HG03097 (cell line): ENCODE results near the gene ZIC5.

Source experiments
- ATAC-seq: cut with Tn5 transposase; IDR thresholded peaks from one replicate; pipeline ENCODE4 v1.9.1; 2021; ENCODE audit not compliant: unreplicated experiment, low FRiP score

ZIC5 gene

GRCh38 chr13:99971576-99972189 lies at the start of gene ZIC5:
Gene ZIC5 (minus strand): TSS chr13:99971767. CDS start chr13:99971603, 164 bp downstream.
- no peak for ATAC-seq

- ATAC-seq: no peak
These were observed 48.3 kb upstream of the ZIC5 start for GRCh38 chr13:100019780-100020356.

- ATAC-seq: no peak
These were observed 43.1 kb upstream of the ZIC5 start for GRCh38 chr13:100014621-100015020.

GRCh38 chr13:99998261-99998660 lies 26.7 kb upstream of the ZIC5 start:
- no peak for ATAC-seq

- ATAC-seq: no peak
These were observed 26.2 kb upstream of the ZIC5 start for GRCh38 chr13:99997702-99998214.

DNA sequence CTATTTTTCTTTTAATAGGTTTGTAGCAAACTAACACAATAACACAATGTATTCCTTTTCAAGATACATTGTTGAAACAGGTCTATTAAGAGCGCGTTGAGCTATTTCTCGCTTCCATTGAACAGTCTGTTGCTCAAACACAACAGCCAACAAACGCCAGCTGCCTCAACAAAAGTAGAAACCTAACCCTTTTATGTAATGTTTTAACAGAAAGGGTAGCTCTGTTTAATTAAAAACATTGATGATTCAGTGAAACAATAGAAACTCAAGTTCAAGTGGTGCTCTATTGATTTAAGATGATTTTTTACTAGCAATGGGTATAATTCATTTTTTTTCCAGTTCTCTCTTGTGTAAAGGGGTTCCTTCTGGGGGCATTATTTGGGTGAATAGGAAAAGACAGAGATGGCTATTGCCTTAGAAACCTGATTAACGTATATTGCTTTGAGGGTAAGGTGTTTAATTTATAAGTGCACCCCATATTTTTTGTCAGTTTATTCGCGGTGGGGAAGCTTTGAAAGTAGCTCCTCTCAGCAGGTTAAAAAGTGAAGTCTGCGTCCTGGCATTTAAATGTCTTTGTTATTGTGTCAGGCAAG lies 24.9 kb upstream of the ZIC5 start:
- ATAC-seq: no peak

- ATAC-seq: no peak
These were observed 24.2 kb upstream of the ZIC5 start for GRCh38 chr13:99995589-99996380.

DNA sequence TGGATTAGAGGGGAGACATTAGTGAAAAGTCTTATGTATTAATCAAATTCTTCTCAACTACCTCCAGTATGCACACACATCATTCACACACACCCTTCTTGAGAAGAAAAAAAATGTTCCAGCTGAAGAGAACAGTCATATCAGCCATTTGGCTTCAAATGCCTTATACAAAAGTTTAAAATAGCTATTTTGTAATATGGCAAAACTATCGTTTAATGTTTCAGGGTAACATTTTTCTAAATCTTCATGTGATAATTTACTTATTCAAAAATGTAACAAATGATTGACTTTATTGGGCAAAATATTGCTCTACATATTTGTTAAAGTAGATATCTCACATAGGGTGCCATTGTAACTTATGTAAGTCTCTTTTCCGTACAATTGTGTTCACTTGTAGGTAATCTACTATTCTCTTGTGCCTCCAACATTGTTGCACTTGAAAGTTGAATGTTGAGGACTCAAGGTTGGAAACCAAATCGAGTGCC lies 23.6 kb upstream of the ZIC5 start:
- no peak for ATAC-seq

DNA sequence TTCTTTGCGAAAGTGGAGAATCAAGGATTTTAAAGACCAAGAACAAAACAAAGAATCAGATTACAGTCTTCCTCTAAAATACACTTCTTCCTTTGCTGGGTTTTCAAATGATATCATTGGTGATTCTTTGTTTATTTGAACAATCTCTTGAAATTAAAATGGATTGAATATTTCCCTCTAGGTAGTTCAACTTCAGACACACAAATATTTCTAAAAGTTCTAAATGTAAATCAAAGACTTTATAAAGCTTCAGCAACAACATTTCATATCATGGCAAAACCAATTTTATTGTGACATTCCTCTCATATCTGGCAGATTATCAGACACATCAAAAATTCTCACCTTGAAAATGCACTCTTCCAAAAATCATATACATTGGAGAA lies 23.1 kb upstream of the ZIC5 start:
- ATAC-seq: no peak

- ATAC-seq: no peak
These were observed 22.4 kb upstream of the ZIC5 start for GRCh38 chr13:99993660-99994637.

- no peak for ATAC-seq
These were observed 21.4 kb upstream of the ZIC5 start for GRCh38 chr13:99992949-99993351.

GRCh38 chr13:99991828-99992775 lies 20.5 kb upstream of the ZIC5 start:
- ATAC-seq: no peak

DNA sequence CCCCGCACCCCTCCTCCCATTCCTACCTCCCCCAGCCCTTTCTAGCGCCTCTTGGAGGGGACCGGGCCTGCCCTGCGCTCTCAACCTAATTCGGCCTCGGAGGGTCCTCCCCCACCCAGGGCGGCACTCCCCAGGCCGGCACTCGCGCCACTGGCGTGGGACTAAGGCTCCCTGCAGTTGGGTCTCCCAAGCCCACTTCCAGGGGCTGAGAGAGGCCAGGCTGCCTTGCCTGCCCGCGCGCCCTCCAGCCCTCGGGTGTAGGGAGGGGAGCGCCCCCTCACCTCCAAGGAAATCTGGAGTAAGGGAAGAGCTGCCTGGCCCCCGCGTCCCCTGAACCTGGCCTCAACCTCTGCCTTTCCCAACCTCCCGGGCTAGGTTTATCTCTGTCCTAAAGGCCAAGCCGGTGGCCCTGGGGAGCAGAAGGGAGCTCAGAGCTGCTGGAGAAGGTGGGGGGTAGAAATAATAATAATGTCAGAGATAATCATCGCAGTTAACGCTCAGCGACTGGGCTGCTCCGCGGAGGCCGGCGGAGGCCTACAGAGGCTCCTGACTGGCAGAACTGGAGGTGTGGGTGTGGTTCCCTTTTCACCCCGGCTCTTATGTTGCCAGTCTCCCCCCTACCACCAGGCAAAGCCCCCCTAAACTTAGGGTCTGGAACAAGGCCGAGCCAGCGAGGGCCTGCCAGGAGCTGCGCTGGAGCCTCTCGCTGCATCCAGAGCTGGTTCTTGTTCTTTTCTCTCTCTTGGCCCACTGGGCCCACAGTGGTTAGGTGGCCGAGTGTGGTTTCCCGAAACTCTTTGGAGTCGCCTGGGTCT lies 19.7 kb upstream of the ZIC5 start:
- ATAC-seq: no peak

DNA sequence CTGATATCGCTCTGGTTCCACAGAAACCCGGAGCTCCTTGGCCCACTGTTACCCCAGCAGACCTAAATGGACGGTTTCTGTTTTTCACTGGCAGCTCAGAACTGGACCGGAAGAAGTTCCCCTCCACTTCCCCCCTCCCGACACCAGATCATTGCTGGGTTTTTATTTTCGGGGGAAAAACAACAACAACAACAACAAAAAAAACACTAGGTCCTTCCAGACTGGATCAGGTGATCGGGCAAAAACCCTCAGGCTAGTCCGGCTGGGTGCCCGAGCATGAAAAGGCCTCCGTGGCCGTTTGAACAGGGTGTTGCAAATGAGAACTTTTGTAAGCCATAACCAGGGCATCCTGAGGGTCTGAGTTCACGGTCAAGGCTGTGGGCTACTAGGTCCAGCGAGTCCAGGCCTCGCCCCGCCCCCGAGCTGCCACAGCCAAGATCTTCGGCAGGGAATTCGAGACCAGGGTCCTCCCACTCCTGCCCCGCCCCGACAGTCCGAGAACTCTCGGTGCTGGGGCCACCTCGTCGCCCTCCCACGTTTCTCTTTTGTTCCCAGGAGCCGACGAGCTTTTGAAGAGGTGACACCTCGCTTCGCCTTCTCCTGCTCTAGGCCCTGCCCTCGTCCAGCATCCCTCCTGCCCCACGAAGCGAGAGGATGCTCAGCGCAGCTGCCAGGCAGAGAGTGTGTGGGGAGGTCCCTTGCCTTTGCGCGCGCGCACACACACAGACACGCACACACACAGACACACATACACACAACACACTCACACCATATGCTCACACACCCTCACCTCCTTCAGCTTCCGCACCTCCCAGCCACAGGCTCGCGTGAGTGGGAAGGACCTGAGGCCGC lies 18.8 kb upstream of the ZIC5 start:
- ATAC-seq: no peak

DNA sequence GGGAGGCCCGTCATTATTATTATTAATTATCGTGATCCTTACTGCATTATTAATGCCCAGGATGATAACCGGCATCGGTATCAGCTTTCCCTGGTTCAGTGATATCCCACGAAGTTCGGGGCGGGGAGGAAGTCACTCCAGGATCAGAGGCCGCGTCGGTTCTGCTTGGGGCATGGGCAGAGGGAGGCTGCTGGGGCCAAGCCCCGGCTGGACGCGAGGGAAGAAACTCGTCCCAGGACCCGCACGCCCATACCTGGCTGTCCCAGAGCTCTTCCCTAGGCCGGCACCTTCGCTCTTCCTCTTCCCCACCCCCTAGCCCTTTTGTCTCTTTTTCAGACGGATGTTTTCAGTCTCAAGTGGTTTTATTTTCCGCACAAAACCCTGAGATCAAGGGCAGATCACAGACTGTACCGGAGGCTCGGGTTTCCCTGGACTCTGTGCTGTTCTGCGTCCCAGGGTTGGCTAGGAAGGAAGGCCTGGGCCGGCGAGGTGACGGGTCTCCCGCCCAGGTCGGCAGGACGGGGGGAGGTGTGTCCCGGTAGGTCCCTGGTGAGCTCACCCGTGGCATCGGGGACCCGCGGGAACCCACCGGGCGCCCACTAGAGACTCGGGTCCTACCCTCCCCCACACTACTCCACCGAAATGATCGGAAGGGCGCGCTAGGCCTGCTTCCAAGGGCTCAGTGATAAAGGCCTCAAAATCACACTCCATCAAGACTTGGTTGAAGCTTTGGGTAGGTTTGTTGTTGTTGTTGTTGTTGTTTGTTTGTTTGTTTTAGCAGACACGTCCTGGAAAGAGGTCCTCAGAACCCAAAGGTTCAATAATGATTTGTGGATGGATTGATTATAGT lies 17.9 kb upstream of the ZIC5 start:
- ATAC-seq: no peak

DNA sequence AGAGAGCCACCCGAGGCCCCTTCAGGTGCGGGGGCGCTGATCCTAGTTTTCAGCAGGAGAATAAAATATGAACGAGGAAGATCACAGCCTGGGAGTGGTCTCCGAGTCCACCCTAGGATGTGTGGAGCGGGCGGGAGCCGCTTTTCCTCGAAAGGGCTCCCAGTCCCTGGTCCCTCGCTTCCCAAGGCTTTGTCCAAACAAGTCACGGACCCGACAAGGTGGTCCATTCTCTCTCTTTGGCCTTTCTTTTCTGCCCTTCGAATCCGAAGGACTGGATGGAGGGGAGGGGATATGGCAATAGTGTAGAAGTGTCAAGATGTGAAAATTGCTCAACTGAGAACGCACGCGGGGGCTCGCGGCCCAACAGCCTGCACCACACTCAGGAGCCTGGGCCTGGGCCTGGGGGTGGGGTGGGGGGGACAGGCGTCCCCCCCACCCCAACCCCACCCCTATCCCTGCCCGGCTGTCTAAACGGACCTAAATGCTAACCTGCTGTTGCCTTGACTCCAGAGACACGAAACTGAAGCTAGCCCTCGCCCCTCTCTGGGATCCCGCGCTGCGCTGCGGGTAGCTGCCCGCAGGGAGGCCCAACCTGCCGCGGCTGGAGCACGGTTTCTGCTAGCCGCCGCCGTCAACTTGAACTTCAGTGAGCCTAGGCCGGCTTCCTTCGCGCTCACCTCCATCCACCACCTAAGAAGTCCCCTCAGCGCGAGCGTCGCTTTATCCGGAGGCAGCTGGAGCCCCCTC lies 17.1 kb upstream of the ZIC5 start:
- no peak for ATAC-seq
